C4-2B (cell line): ENCODE data around the gene MAPK8IP2.

Experiments
- ZFX ChIP-seq: fragments of 450-650 bp; IDR thresholded peaks from 2 replicates; pipeline ENCODE4 v1.6.1; 2017
- TF ChIP-seq, protein P1 (sequence below): fragments of 450-650 bp; conservative IDR thresholded peaks from 2 replicates; pipeline ENCODE4 v1.5.1; 2017; ENCODE audit warnings: mild to moderate bottlenecking

DNA sequence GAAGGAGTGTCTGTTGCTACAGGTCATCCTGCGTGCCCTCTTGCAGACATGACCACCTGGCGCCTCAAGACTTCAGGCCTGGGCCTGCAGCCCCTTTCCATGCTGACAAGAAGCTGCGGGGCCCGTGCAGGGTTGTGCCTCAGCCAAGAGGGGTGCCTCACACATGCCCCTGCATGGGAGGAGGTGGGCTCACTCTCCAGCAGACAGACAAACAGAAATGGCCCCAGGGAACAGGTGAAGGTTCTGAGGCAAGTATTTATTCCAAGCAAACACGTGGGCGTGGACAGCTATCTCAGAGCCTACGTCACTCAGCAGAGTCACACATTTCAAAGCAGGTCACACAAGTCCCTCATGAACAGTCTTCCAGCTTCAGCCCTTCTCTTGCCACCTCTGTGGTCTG is 32.0 kb upstream of the MAPK8IP2 start:
- TF ChIP-seq, protein P1, sequence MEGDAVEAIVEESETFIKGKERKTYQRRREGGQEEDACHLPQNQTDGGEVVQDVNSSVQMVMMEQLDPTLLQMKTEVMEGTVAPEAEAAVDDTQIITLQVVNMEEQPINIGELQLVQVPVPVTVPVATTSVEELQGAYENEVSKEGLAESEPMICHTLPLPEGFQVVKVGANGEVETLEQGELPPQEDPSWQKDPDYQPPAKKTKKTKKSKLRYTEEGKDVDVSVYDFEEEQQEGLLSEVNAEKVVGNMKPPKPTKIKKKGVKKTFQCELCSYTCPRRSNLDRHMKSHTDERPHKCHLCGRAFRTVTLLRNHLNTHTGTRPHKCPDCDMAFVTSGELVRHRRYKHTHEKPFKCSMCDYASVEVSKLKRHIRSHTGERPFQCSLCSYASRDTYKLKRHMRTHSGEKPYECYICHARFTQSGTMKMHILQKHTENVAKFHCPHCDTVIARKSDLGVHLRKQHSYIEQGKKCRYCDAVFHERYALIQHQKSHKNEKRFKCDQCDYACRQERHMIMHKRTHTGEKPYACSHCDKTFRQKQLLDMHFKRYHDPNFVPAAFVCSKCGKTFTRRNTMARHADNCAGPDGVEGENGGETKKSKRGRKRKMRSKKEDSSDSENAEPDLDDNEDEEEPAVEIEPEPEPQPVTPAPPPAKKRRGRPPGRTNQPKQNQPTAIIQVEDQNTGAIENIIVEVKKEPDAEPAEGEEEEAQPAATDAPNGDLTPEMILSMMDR = no peak
- TF ChIP-seq ZFX = no peak
